ENCODE data around the gene PTPRN2.

DNA sequence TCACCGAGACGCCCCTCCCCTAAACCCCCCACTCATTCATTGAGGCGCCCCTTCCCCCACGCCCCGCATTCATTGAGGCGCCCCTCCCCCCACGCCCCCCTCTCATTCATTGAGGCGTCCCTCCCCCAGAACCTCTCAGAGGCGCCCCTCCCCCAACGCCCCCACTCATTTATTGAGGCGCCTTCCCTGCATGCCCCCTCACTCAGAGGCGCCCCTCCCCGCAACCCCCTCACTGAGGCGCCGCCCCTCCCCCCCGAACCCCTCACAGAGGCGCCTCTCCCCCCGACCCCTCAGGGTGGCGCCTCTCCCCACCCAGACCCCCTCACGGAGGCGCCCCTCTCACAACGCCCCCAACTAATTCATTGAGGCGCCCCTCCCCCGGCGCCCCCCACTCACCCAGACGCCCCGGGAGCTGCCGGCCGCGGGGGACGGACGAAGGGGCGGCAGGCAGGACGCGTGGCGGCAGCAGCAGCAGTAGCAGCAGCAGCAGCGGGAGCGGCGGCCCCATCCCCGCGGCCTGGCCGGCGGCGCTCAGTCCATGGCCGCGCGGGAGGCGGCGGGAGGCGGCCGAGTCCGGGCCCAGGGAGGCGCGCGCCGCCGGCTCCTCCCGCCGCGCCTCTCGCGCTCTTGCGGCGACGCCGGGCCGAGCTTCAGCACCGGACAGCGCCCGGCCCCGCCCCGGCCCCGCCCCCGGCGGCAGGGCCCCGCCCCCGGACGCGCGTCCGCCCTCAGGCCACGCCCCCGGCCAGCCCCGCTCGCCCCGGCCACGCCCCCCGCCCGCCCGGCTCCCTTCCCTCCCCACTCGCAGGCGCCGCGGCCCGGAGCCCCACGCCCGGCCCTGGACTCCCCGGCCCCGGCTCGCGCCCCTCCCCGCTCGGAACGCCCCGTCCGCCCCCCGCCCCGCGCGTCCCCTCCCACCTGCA is at the start of gene PTPRN2:
- TF ChIP-seq POLR2AphosphoS5 (IDR thresholded peaks at IDR 0.05), result no peak
- TF ChIP-seq, protein P1, sequence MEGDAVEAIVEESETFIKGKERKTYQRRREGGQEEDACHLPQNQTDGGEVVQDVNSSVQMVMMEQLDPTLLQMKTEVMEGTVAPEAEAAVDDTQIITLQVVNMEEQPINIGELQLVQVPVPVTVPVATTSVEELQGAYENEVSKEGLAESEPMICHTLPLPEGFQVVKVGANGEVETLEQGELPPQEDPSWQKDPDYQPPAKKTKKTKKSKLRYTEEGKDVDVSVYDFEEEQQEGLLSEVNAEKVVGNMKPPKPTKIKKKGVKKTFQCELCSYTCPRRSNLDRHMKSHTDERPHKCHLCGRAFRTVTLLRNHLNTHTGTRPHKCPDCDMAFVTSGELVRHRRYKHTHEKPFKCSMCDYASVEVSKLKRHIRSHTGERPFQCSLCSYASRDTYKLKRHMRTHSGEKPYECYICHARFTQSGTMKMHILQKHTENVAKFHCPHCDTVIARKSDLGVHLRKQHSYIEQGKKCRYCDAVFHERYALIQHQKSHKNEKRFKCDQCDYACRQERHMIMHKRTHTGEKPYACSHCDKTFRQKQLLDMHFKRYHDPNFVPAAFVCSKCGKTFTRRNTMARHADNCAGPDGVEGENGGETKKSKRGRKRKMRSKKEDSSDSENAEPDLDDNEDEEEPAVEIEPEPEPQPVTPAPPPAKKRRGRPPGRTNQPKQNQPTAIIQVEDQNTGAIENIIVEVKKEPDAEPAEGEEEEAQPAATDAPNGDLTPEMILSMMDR (IDR thresholded peaks at IDR 0.05), result no peak
